GM12873 (cell line): ENCODE measurements around the gene CPA5.

Source experiments
- CTCF ChIP-seq: IDR thresholded peaks from 2 replicates; pipeline ENCODE4 v1.5.1; 2012; ENCODE audit warnings: low read depth, mild to moderate bottlenecking, moderate library complexity, low read length, control low read depth; ENCODE audit not compliant: insufficient read depth; ENCODE audit errors: missing control alignments

The CPA5 gene

DNA sequence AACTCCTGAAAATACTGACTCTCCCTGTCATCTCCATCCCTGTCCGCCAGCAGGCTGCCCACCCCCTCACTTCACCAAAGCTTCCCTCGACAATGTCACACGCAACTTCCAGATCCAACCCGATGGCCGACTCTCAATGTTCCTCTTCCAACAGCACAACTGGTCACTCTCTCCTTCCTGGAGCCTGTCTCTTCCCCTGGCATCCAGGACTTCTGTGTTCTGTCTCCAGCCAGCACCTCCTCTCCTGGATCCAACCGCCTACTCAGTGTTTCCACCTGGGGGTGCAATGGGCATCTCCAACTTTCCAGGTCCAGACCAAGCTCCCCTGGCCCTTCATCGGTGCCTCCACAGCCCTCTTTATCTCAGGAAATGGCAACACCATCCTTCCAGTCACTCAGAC lies 8.6 kb downstream of the CPA5 start:
- no peak for TF ChIP-seq CTCF

- TF ChIP-seq CTCF: no peak
These were observed 11.7 kb downstream of the CPA5 start for GRCh38 chr7:130356121-130356875.

DNA sequence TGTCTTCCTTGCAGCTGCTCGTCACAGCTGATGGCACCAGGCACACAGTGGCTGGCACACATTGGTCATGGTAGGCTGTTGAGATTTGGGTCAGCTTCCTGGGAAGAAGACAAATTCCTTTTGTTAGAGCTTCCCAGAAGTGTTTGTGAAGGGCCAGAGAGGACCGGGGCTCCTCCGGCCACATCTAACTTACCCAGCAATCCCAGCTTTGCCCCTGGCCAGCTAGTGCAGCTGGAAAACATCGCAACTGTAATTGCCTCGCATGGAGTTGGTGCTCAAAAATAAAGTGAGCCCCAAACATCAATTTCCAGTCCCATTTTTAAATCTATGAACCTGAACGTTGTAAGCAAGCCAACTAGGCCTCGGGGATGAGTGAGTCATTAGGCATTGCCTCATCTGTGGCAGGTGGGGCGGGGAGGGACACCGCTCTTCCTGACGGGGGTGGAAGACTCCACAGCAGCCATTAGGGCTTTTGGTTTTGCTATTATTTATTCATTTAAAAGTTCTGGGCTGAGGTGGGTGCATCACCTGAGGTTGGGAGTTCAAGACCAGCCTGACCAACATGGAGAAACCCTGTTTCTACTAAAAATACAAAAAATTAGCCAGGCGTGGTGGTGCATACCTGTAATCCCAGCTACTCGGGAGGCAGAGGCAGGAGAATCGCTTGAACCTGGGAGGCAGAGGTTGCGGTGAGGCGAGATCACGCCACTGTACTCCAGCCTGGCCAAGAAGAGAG lies 12.4 kb downstream of the CPA5 start:
- no peak for TF ChIP-seq CTCF

DNA sequence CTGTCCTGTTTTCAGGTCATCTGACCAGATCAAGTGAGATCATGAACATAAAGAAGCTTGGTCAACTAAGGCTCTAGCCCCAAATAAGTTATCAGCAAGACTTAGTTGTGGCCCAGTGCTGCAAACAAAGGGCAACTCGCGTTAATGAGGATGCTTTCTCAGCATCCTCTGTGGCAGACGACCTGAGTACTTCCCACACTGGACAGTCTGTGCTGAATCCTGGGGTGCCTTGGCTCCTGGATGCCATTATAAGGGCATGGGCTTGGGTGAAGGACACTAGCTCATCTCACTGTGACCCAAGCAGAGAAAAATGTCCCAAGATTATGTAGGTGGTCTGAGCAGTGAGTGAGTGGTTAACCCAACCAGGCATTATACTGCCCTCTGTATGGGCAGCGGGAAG lies 13.9 kb downstream of the CPA5 start:
- TF ChIP-seq CTCF: no peak

DNA sequence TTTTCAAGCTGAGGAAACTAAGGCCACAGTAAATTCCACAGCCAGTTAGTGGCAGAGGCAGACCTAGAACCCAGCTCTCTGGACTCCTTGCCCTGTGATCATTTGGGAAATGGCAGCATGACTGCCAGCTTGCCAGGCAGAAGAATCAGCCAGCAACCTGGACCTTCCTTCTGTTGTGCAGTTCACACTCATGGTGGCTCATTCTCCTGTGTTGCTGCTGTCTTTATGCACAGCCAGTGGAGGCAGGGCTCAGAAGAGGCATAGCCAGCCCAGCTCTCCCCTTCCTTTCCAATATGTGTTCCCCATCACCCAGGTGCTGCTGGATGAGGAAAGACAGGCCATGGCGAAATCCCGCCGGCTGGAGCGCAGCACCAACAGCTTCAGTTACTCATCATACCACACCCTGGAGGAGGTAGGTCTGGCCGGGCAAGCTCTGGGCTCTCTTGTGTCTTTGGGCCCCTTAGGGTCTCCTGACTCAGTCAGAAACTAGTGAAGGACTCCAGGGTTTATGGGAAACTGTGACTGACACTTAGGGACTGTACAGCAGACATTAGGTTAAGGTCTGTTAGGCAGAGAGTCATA lies 14.8 kb downstream of the CPA5 start:
- no peak for TF ChIP-seq CTCF

- no peak for TF ChIP-seq CTCF
These were observed 15.9 kb downstream of the CPA5 start for GRCh38 chr7:130360518-130360917.

DNA sequence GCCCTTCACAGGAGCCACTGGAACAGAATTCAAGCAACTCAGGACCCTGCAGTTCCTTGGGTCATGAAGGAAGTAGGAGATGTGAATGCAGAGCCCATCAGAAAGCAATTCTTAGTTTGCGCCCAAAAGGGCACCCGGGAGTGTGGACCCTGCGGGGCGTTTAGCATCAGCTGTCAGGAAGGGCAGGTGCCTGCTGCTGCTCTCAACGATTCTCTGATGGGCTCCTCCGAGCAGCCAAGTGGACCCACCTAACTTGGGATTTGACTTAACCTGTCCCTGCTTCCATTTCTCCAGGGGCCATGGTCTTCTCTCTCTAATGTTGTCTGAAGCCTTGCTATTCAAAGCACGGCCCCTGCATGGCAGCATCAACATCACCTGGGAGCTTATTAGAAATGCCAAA lies 17.1 kb downstream of the CPA5 start:
- TF ChIP-seq CTCF: no peak
